Stomach (tissue), 4 donors: ENCODE data around the gene PKNOX2.
"Not testable (repeated sequence)": the region's sequence is repeated elsewhere in the genome, so short reads cannot be mapped to it uniquely, and the experiment has no call there.

ENCODE experiments used
- CTCF ChIP-seq, 7 experiments: fragments of 450-650 bp in 4 of 7; fragments of 200-600 bp in 3 of 7; sonication (generic) in 3 of 7; IDR thresholded peaks; one replicate each; pipeline ENCODE4 v1.5.1; 2016 to 2019; ENCODE audit warnings: antibody characterized with exemption in 7 of 7, control low read depth in 2 of 7, mild to moderate bottlenecking in 1 of 7
- EP300 ChIP-seq: sonication (generic); formaldehyde crosslinking; IDR thresholded peaks from one replicate; pipeline ENCODE4 v1.6.1; 2017; ENCODE audit warnings: antibody characterized with exemption
- POLR2A ChIP-seq, 4 donors: fragments of 450-650 bp; IDR thresholded peaks; one replicate each; pipeline ENCODE4 v1.6.1; 2016; ENCODE audit warnings: antibody characterized with exemption in 4 of 4, control low read depth in 2 of 4, mild to moderate bottlenecking in 1 of 4, moderate library complexity in 1 of 4
- POLR2AphosphoS5 ChIP-seq, 3 donors: sonication (generic); formaldehyde crosslinking; IDR thresholded peaks; one replicate each; pipeline ENCODE4 v1.6.1; 2016; ENCODE audit warnings: antibody characterized with exemption in 3 of 3

- TF ChIP-seq POLR2A (IDR thresholded peaks at IDR 0.05); CTCF (IDR thresholded peaks at IDR 0.05); POLR2AphosphoS5 (IDR thresholded peaks at IDR 0.05); EP300: not testable (repeated sequence)
Measured at GRCh38 chr11:125223161-125223560, 58.6 kb downstream of the PKNOX2 start.
